Mucosa of rectum (tissue), 2 donors: ENCODE data around the gene LIPC.

Experiments
- H3K27ac ChIP-seq, 2 donors: one replicate each; pipeline ENCODE4 v1.7.0; 2013; ENCODE audit warnings: inconsistent platforms in 2 of 2, low read depth in 2 of 2, low read length in 2 of 2
- H3K27me3 ChIP-seq, 2 donors: one replicate each; pipeline ENCODE4 v1.7.0; 2013; ENCODE audit warnings: low read length in 2 of 2; ENCODE audit not compliant: control insufficient read depth in 2 of 2, insufficient read depth in 2 of 2
- H3K36me3 ChIP-seq, 2 donors: one replicate each; pipeline ENCODE4 v1.7.0; 2013; ENCODE audit warnings: low read length in 2 of 2; ENCODE audit not compliant: control insufficient read depth in 2 of 2, insufficient read depth in 2 of 2
- H3K4me1 ChIP-seq, 2 donors: one replicate each; pipeline ENCODE4 v1.7.0; 2013; ENCODE audit warnings: low read length in 2 of 2, mild to moderate bottlenecking in 1 of 2; ENCODE audit not compliant: control insufficient read depth in 2 of 2, insufficient read depth in 2 of 2
- H3K4me3 ChIP-seq, 2 donors: one replicate each; pipeline ENCODE4 v1.7.0; 2013; ENCODE audit warnings: low read length in 2 of 2
- H3K9ac ChIP-seq, 2 donors: one replicate each; pipeline ENCODE4 v1.7.0; 2013; ENCODE audit warnings: low read length in 2 of 2, low read depth in 1 of 2, mild to moderate bottlenecking in 1 of 2
- H3K9me3 ChIP-seq, 2 donors: one replicate each; pipeline ENCODE4 v1.7.0; 2013; ENCODE audit warnings: low read length in 2 of 2; ENCODE audit not compliant: control insufficient read depth in 2 of 2
- donor health status: healthy.
- donor health status: Normal muscosa, but diverticular disease.

LIPC gene

DNA sequence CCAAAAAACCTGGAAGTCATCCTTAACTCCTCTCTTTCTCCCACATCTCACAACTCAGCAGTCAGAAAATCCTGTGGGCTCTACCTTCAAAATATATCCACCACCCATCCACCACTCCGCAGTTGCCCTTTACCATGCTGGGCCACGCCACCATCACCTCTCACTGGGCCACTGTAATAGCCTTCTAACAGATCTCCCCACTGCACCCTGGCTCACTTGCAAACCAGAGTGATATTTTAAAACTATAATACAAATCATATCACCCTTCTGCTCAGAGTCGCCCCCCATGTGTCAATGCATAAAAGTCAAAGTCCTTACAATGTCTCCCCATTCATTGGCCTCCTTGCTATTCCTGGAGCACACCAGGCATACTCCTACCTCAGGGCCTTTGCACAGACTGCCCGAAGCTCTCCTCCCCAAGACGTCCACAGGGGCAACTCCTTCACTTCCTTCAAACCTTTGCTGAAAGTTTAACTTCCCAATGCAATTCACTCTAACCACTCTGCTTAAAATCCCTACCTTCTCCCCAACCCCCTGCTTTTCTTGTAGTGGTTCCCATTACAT is 1.5 kb upstream of the LIPC start:
- Histone ChIP-seq H3K36me3 (no peaks in the 10 kb centered on the region), H3K9ac (no peak overlapping the region), H3K9me3 (no peaks in the 10 kb centered on the region), H3K27ac (no peak overlapping the region), H3K4me1 (no peaks in the 10 kb centered on the region), H3K4me3 (no peak overlapping the region), H3K27me3 (no peaks in the 10 kb centered on the region)

DNA sequence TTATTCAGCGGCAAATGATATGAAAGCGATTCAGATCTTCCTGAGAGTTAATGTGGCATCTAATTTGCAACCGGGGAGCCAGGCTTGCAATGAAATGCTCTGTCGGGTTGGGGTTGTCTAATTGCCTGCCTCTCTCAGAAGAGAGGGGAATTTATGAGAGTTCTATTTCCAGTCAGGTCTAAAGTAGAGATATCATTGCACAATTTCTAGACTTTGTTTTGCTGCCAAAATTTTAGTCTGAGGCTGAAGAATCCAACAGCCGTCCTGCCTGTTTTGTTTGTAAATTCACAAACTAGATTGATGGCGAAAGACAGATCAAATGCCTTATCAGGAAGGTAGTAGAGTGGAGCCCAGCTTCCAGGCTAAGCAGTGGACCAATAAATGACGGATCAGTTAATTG is 610 bp downstream of the LIPC start:
- no peaks in the 10 kb centered on the region for H3K27me3 ChIP-seq
- no peak overlapping the region for H3K4me3 ChIP-seq
- H3K9me3 ChIP-seq: no peaks in the 10 kb centered on the region
- H3K36me3 ChIP-seq: no peaks in the 10 kb centered on the region
- H3K9ac ChIP-seq: no peak overlapping the region
- H3K4me1 ChIP-seq: no peaks in the 10 kb centered on the region
- H3K27ac ChIP-seq: no peak overlapping the region

DNA sequence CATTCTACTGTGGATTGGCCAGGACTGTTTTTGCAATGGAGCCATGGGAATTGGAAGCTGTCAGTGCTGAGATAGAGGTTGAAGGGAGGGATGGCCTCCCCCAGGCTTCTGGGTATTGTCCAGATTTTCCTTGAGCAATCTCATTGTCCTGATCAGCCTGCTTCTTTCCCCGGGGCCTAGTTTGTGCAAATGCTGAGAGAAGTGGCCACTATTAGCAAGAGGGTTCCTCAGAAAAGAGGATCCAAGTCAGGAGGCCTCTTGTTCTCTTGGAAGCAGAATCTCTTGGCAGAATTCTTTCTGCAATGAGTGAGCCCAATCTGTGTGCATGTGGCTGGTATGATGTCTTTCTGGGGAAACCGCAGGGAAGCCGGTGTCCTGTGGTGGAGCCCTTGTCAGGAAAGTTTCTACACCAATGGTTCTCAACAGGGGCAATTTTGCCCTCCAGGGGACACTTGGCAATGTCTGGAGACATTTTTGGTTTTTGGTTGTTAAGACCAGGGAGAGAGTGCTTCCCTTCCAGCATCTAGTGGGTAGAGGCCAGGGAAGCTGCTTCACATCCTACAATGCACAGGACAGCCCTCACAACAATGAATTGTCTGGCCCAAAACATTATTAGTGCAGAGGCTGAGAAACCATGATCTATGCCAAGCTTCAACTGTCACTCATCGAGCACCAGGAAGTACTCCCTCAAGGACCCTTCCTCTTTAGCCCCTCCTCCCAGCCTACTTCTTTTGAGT is 2.0 kb downstream of the LIPC start:
- Histone ChIP-seq H3K27me3 (no peaks in the 10 kb centered on the region), H3K9ac (no peak overlapping the region), H3K36me3 (no peaks in the 10 kb centered on the region), H3K27ac (no peak overlapping the region), H3K9me3 (no peaks in the 10 kb centered on the region), H3K4me1 (no peaks in the 10 kb centered on the region), H3K4me3 (no peak overlapping the region)

DNA sequence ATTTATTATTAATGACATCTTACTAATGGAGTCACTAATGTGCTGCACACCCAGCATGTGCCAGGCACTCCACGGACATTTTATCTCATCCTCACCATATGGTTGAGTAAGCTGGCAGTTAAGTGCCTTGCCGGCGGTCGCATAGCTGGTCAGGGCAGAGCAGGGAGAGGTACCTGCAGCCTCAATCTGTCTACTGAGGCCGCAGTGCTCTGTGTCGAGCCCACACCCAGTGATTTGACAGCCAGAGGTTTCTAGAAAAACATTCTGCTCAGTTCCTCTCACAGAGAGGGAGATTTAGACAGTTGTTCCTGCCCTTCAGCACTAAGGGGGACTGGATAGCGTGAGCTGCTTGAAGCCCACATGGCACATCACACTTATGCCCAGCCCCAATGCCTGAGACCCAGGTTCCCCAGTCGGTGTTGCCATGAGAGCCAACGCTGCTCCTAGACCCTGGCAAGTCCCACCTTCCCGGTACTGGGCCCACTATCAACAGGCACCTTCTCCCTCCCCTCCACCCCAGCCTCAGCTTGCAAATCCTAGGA is 2.6 kb downstream of the LIPC start:
- H3K27ac ChIP-seq: no peak overlapping the region
- H3K4me3 ChIP-seq: no peak overlapping the region
- H3K9ac ChIP-seq: no peak overlapping the region
- H3K36me3 ChIP-seq: no peaks in the 10 kb centered on the region
- H3K9me3 ChIP-seq: no peaks in the 10 kb centered on the region
- no peaks in the 10 kb centered on the region for H3K27me3 ChIP-seq
- H3K4me1 ChIP-seq: no peaks in the 10 kb centered on the region

DNA sequence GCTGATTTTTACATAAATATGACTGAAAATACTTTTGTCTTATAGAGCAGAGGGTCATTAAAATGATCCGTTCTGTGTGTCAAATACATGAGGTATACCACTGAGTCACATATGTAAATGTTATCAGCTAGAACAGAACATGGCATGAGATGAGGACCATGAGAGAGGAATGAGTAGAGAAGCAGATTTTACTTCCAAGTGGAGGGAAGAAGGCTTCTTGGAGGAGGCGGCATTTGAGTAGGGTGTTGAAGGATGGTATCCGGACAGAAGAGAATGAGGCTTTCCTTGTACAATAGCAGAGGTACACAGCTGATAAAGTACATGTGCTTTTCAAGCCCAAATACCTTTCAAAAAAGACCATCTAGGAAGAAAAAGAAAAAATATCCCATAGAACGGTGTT is 4.8 kb downstream of the LIPC start:
- H3K4me3 ChIP-seq: no peak overlapping the region
- no peak overlapping the region for H3K27ac ChIP-seq
- H3K4me1 ChIP-seq: peaks cover 13 to 18% of the 10 kb centered on the region in 2 donors

DNA sequence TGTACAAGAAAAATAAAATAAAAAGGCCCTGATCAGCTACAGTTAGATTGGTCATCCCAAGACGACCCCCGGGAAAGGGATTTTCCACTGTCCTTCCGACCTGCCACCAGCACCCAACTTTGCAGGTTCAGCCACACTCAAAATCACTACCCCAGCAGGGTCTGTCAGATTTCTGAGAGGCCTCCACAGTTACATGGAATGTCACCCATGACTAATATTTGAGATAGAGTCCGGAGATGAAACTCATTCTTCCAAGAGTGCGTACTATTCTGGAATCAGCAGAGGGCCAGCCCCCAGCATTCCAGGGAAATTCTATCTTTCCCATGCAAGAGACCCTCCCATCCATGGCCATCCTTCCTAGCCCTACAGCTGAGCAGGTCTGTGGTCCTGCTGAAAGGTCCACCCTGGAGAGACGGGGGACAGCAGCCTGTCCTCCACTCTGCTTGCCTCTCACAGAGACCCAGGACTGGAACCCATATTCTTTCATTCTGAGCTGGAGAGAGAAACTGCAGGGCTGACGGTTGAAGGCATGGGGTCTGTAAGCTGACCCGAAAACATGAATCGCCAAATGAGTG is 5.8 kb downstream of the LIPC start:
- no peak overlapping the region for H3K9ac ChIP-seq
- no peaks in the 10 kb centered on the region for H3K27me3 ChIP-seq
- peaks cover 13 to 26% of the 10 kb centered on the region in 2 donors for H3K4me1 ChIP-seq
- H3K27ac ChIP-seq: no peak overlapping the region
- no peaks in the 10 kb centered on the region for H3K36me3 ChIP-seq
- H3K9me3 ChIP-seq: no peaks in the 10 kb centered on the region
- H3K4me3 ChIP-seq: no peak overlapping the region

More for the DNA sequence above, 4.8 kb downstream of the LIPC start:
- Histone ChIP-seq H3K27me3 (no peaks in the 10 kb centered on the region), H3K9me3 (no peaks in the 10 kb centered on the region), H3K9ac (no peak overlapping the region), H3K36me3 (no peaks in the 10 kb centered on the region)

DNA sequence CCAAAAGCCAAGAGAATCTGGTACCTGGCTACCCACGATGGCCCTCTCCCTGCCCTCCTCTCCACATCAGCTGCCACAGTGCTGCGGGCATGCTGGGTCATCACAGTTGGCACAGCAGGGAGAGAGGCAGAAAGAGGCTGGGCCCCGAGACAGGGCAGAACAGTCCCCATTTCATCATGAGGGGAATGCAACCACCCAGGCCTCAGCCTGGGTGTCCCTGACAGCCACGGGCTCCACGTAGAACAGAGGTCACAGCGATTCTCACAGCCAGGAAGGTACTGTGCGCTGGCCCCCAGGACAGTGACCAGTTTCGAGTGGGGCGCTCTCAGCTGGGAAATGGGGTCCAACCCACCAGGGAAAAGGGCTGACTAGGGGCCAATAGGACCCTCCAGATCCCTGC is 6.3 kb downstream of the LIPC start:
- H3K4me3 ChIP-seq: no peak overlapping the region
- H3K4me1 ChIP-seq: peaks cover 13 to 26% of the 10 kb centered on the region in 2 donors
- no peaks in the 10 kb centered on the region for H3K36me3 ChIP-seq
- H3K27me3 ChIP-seq: no peaks in the 10 kb centered on the region
- H3K27ac ChIP-seq: no peak overlapping the region
- no peaks in the 10 kb centered on the region for H3K9me3 ChIP-seq
- H3K9ac ChIP-seq: no peak overlapping the region

DNA sequence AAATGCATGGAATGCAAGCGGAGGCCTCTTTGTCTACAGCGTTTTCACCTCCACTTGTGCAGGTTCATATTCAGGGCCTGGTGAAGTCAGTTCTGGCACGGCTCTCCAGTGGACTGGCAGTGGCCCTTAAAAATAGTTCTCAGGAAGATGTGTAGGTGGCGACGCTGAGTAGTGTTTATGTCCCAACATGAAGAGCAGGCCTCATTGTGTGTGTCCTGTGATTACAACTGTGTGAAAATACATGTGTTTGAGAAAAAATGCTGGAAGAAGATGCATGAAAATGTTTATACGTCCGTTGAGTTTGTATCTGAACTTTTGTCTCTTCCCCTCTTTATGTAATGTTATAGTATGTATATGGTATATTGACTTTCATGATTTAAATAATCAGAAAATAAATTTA is 7.2 kb downstream of the LIPC start:
- Histone ChIP-seq H3K9ac (no peak overlapping the region), H3K4me3 (no peak overlapping the region), H3K9me3 (no peaks in the 10 kb centered on the region), H3K4me1 (peaks cover 13 to 26% of the 10 kb centered on the region in 2 donors), H3K27ac (no peak overlapping the region), H3K36me3 (no peaks in the 10 kb centered on the region), H3K27me3 (no peaks in the 10 kb centered on the region)

DNA sequence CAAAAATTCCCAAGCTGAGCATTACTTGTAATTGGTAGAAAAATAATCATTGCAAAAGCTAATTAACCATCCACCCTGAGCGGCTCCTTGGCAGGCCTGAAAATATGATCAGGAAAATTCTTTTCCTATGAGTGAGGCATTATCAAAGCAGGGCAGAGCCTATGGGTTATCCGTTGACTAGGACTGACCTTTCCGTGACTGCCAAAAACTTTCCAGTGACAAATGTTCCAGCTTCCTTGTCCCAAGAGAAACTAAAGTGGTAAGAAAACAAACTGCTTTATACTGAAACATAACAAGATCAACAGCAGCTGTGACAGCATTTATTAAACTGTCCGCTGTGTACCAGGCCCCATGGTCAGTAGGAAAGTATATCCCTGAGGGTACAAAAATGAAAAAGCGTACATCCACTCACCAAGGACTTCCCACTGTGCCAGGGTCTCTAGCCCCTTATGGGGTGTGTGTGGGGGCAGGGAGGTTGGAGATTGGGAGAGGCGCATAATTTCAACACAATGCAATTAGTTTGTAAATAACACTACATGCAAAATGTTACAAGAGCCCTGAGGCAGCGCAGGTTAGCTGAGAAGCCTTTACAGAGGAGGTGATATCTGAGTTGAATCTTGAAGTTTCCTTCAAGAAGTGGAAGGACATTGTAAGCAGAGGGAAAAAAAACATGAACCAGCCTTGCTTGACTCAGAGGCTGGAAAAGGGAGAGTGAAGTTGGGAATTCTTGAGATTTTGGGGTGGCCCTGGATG is 8.5 kb downstream of the LIPC start:
- Histone ChIP-seq H3K4me1 (peaks cover 13 to 26% of the 10 kb centered on the region in 2 donors), H3K9me3 (no peaks in the 10 kb centered on the region), H3K36me3 (no peaks in the 10 kb centered on the region), H3K27me3 (no peaks in the 10 kb centered on the region), H3K27ac (peak overlapping the region; percentile 74 to 77), H3K4me3 (no peak overlapping the region), H3K9ac (peak overlapping the region in 1 of 2 donors; percentile 14)

DNA sequence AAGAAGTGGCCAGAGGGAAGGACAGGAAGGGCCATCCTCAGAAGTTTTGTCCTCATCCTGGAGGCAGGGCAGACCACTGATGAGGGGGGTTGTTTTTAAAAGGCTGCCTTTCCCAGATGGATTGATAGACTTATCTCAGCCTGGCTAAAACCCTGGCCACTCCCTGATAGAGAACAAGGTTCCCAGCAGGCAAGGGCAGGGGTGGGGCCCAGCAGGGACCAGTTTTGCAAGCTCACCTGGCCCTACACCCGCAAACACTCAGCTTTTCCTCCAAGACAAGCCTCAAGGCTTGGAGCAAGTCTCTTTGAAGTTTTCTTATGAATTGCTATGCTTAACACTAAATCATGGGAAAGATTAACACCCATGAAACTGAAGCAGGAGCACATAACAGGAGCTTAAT is 9.1 kb downstream of the LIPC start:
- Histone ChIP-seq H3K27ac (peak overlapping the region; percentile 74 to 77), H3K4me1 (peaks cover 13 to 26% of the 10 kb centered on the region in 2 donors), H3K27me3 (no peaks in the 10 kb centered on the region), H3K9me3 (no peaks in the 10 kb centered on the region), H3K36me3 (no peaks in the 10 kb centered on the region), H3K9ac (no peak overlapping the region), H3K4me3 (no peak overlapping the region)
